H54 (cell line): ENCODE data around the gene SLITRK1.

Experiments
- DNase-seq: peaks from one replicate; pipeline ENCODE4 v3.0.0; 2011; ENCODE audit warnings: low spot score, mixed read lengths; ENCODE audit not compliant: insufficient read length
- FAIRE-seq: peaks from 3 replicates; lab custom pipeline; 2011; peaks lifted over from hg19 to GRCh38; lab: Jason Lieb, UNC
- POLR2A ChIP-seq: IDR thresholded peaks from 2 replicates; pipeline ENCODE4 v1.6.1; 2011; ENCODE audit warnings: low read depth, mild to moderate bottlenecking, low read length

The SLITRK1 gene

GRCh38 chr13:83827338-83827737, 54.9 kb downstream of the SLITRK1 start:
- FAIRE-seq (no peak), DNase-seq (no peak)
- TF ChIP-seq POLR2A, result no peak
